ENCODE measurements around the gene MBD2. TPM values are rescaled to one million over a fixed set of nuclear protein-coding genes. Genes with fewer than 3 reads are reported as not detected.

The MBD2 gene, protein sequence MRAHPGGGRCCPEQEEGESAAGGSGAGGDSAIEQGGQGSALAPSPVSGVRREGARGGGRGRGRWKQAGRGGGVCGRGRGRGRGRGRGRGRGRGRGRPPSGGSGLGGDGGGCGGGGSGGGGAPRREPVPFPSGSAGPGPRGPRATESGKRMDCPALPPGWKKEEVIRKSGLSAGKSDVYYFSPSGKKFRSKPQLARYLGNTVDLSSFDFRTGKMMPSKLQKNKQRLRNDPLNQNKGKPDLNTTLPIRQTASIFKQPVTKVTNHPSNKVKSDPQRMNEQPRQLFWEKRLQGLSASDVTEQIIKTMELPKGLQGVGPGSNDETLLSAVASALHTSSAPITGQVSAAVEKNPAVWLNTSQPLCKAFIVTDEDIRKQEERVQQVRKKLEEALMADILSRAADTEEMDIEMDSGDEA
- total RNA-seq (2014; rRNA removed) = 31.9 and 37.0 TPM in 2 replicates
- percentile 91 among the genes with signal in this experiment for Bru-seq, nascent RNA
- percentile 75 among the genes with signal in this experiment for BruChase-seq, experiment 1, labeled RNA remaining after a 6-hour chase
- BruChase-seq, experiment 2, labeled RNA remaining after a 2-hour chase = percentile 79 among the genes with signal in this experiment
- long read RNA-seq, full-length matches to known transcripts = 193 of 213 reads
- long read RNA-seq, partial matches to known transcripts = 2 of 213 reads
- long read RNA-seq, other reads (novel, unspliced or antisense) = 18 of 213 reads

DNA sequence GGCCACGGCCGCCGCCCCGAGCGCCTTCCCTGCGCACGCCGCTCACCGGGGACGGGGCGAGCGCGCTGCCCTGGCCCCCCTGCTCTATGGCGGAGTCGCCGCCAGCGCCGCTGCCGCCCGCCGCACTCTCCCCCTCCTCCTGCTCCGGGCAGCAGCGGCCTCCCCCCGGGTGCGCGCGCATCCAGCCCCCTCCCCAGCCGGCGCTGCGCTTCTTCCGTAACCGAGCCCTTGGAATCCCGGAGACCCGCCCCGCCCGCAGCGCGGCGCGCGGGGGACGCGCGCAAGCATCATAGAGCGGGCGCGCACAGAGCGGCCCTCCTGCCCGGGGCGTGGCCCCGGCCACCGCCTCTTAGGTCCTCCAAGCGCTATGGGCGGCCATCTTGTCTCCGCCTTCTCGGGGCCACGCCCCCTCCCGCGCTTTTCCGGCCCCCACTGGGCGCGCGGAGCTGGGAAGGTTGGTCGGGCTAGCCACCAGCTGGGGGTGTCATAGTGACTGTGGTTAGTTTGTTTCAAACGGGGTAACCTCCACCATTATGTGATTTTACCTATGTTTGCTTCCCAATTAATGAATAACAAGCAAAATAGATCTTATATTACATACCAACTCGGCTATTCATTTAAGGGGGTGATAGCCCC, at the start of gene MBD2:
Gene MBD2 (minus strand): TSS at position 291 of the 636 bp plus-strand sequence. CDS start 110 bp downstream, at position 181.
- Histone ChIP-seq H2AFZ (ENCODE audit: low read length) (peak within 1 kb of the TSS; percentile 98), H3K27ac (ENCODE audit: low read length) (peak within 1 kb of the TSS; percentile 45), H3K4me2 (ENCODE audit: low read length) (peak within 1 kb of the TSS; percentile 92), H3K79me2 (ENCODE audit: low read length) (peaks cover 44% of the 10 kb centered on the region), H3K27me3 (ENCODE audit: low read length) (no peaks in the 10 kb centered on the region), H3K36me3 (ENCODE audit: low read depth, low read length) (no peaks in the 10 kb centered on the region), H3K4me1 (ENCODE audit: insufficient read depth, low read length) (peaks cover 23% of the 10 kb centered on the region), H3F3A (ENCODE audit: low read length, unreplicated experiment) (no peaks in the 10 kb centered on the region), H3K9me2 (replicated peaks; ENCODE audit: low read length) (no peaks in the 10 kb centered on the region), H3K4me3 (ENCODE audit: low read length) (peak within 1 kb of the TSS; percentile 71), H4K20me1 (ENCODE audit: low read length) (peaks cover 30% of the 10 kb centered on the region), H3K9me3 (ENCODE audit: low read length) (no peaks in the 10 kb centered on the region), H3K9ac (ENCODE audit: low read length) (peak within 1 kb of the TSS; percentile 74)
- no peak for TF ChIP-seq EZH2phosphoT487 (IDR thresholded peaks at IDR 0.05; ENCODE audit: borderline replicate concordance, low read length)
- TF ChIP-seq EZH2 (IDR thresholded peaks at IDR 0.05; ENCODE audit: low read length, unreplicated experiment) = no peak
- TF ChIP-seq CTCF (conservative IDR thresholded peaks at IDR 0.05; ENCODE audit: low read depth, low read length) = peak; percentile 39; the same call in 1 of the 2 replicates
- TSS peak; percentile 65 for BruUV-seq (replicated peaks)
- intact Hi-C loops (cut with micrococcal nuclease) = loop anchor here (5.0 to 10.0 kb wide), 2 partner anchors 62 to 130 kb away; partner anchors contain the start of genes C18orf54 and STARD6
- POLR2A ChIA-PET (ENCODE audit: unreplicated experiment) = interaction anchor here (0.7 to 1.0 kb wide), 2 partner anchors 40 to 61 kb away, joined by 13 to 15 read pairs; no protein-coding TSS in a partner anchor
- ATAC-seq (peak; percentile 95), DNase-seq (peak; percentile 96)
- CTCF ChIA-PET = no interaction called here

GRCh38 chr18:54269893-54270844, 45.7 kb upstream of the MBD2 start:
- Histone ChIP-seq H3K9ac (ENCODE audit: low read length) (peak overlapping the region; percentile 90), H3K4me2 (ENCODE audit: low read length) (peak overlapping the region; percentile 89), H3K27ac (ENCODE audit: low read length) (peak overlapping the region; percentile 83), H2AFZ (ENCODE audit: low read length) (peak overlapping the region; percentile 89), H3K79me2 (ENCODE audit: low read length) (no peaks in the 10 kb centered on the region), H3K27me3 (ENCODE audit: low read length) (no peaks in the 10 kb centered on the region), H3K4me1 (ENCODE audit: insufficient read depth, low read length) (peaks cover 12% of the 10 kb centered on the region; the same call in 1 of the 2 replicates), H3K9me3 (ENCODE audit: low read length) (no peaks in the 10 kb centered on the region), H4K20me1 (ENCODE audit: low read length) (no peaks in the 10 kb centered on the region), H3K36me3 (ENCODE audit: low read depth, low read length) (no peaks in the 10 kb centered on the region), H3F3A (ENCODE audit: low read length, unreplicated experiment) (no peaks in the 10 kb centered on the region), H3K4me3 (ENCODE audit: low read length) (peak overlapping the region; percentile 68), H3K9me2 (replicated peaks; ENCODE audit: low read length) (no peaks in the 10 kb centered on the region)
- ChIA-PET POLR2A (ENCODE audit: unreplicated experiment) (interaction anchor here (0.7 kb wide), 1 partner anchor 47 kb away, joined by 4 read pairs; no protein-coding TSS in a partner anchor), CTCF (interaction anchor here (0.7 to 1.5 kb wide), 4 partner anchors 16 to 121 kb away, joined by 3 to 15 read pairs (median 4); partner anchors contain the start of genes C18orf54 and STARD6)
- intact Hi-C loops (cut with micrococcal nuclease) = loop anchor here (1.0 to 10.0 kb wide), 2 partner anchors 47 to 95 kb away; no protein-coding TSS in a partner anchor
- TF ChIP-seq CTCF (conservative IDR thresholded peaks at IDR 0.05; ENCODE audit: low read depth, low read length) = peak; percentile 67
- TF ChIP-seq EZH2 (IDR thresholded peaks at IDR 0.05; ENCODE audit: low read length, unreplicated experiment) = no peak
- TF ChIP-seq EZH2phosphoT487 (IDR thresholded peaks at IDR 0.05; ENCODE audit: borderline replicate concordance, low read length) = no peak
- BruUV-seq (replicated peaks) = TSS peak; percentile 38
- ATAC-seq (peak; percentile 80), DNase-seq (peak; percentile 67)
